ENCODE measurements around the gene EPHA3. TPM values are rescaled to one million over a fixed set of nuclear protein-coding genes. Genes with fewer than 3 reads are reported as not detected.

The EPHA3 gene
- total RNA-seq, 1 donor from 2014 or later = 5.0 TPM

DNA sequence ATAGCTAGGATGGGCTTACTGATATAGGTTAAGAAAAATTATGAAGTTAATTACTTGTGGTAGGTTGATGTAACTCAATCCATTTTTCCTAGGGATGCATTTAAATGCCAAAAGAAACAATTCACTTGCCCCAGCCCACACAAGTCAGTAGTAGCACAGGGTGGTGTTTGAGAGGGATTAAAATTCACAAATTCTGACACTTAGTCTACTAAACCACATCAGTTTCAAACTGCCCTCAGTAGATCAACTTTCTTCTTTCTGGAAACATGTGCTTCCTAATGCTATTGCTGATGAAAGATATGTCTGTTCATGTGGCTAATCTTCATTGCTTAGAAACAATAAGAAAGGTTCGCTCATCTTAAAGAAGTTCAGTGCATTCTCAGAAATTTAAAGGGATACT, 160.6 kb downstream of the EPHA3 start:
- no peak overlapping the region for H2AFZ ChIP-seq (ENCODE audit: low read depth, low read length)
- H3K27me3 ChIP-seq (ENCODE audit: insufficient read depth, low read length) = no peaks in the 10 kb centered on the region
- Mint-ChIP-seq H3K9me3 (ENCODE audit: unreplicated experiment) (no peaks in the 10 kb centered on the region), H3K27me3 (ENCODE audit: low read depth, unreplicated experiment) (no peaks in the 10 kb centered on the region), H3K4me3 (ENCODE audit: unreplicated experiment) (no peak overlapping the region), H3K27ac (ENCODE audit: unreplicated experiment) (no peak overlapping the region), H3K36me3 (ENCODE audit: low read depth, unreplicated experiment) (no peaks in the 10 kb centered on the region), H3K4me1 (ENCODE audit: low read depth, unreplicated experiment) (no peaks in the 10 kb centered on the region)
- DNase-seq (ENCODE audit: low read depth) = peak; percentile 14
- H3K4me1 ChIP-seq (ENCODE audit: insufficient read depth, low read length) = no peaks in the 10 kb centered on the region
- no peaks in the 10 kb centered on the region for H4K20me1 ChIP-seq (ENCODE audit: insufficient read depth, low read length)
- H3K27ac ChIP-seq (ENCODE audit: low read depth, low read length) = no peak overlapping the region
- no peaks in the 10 kb centered on the region for H3K79me2 ChIP-seq (ENCODE audit: insufficient read depth, low read length)
- H3K36me3 ChIP-seq (ENCODE audit: insufficient read depth, low read length) = no peaks in the 10 kb centered on the region
- H3K9ac ChIP-seq (ENCODE audit: low read length) = no peak overlapping the region
- no peak overlapping the region for H3K4me2 ChIP-seq (ENCODE audit: low read length)
- no peak overlapping the region for H3K4me3 ChIP-seq (ENCODE audit: insufficient read depth, low read depth, low read length)
- no peaks in the 10 kb centered on the region for H3K9me3 ChIP-seq (ENCODE audit: insufficient read depth, low read depth, low read length)
- FAIRE-seq = no peak
- TF ChIP-seq EZH2 (IDR thresholded peaks at IDR 0.05; ENCODE audit: insufficient read depth, low read length) = no peak
- TF ChIP-seq, protein P1, sequence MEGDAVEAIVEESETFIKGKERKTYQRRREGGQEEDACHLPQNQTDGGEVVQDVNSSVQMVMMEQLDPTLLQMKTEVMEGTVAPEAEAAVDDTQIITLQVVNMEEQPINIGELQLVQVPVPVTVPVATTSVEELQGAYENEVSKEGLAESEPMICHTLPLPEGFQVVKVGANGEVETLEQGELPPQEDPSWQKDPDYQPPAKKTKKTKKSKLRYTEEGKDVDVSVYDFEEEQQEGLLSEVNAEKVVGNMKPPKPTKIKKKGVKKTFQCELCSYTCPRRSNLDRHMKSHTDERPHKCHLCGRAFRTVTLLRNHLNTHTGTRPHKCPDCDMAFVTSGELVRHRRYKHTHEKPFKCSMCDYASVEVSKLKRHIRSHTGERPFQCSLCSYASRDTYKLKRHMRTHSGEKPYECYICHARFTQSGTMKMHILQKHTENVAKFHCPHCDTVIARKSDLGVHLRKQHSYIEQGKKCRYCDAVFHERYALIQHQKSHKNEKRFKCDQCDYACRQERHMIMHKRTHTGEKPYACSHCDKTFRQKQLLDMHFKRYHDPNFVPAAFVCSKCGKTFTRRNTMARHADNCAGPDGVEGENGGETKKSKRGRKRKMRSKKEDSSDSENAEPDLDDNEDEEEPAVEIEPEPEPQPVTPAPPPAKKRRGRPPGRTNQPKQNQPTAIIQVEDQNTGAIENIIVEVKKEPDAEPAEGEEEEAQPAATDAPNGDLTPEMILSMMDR (IDR thresholded peaks at IDR 0.05; ENCODE audit: insufficient read depth, low read depth, low read length) = no peak

DNA sequence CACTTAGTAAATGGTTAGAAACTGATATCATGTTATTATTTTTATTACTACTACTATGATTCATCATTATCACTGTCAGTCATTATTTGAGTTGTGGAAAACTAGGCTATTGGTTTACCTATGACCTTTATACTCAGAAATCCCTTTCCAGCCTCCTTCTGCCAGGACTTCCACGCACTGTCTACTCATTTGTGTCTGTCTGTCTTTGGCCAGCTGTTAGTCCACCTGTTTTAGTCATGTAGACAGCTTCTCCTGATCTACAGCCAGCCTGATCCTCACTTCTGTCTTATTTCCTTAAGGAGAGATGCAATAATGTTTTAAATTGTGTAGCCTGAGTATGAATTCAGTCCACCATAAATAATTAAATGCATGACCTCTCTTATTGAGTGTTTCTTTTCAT, 162.8 kb downstream of the EPHA3 start:
- no peaks in the 10 kb centered on the region for H3K4me1 ChIP-seq (ENCODE audit: insufficient read depth, low read length)
- FAIRE-seq (no peak), DNase-seq (ENCODE audit: low read depth) (no peak)
- H3K4me1 Mint-ChIP-seq (ENCODE audit: low read depth, unreplicated experiment) = no peaks in the 10 kb centered on the region
- no peak overlapping the region for H3K4me2 ChIP-seq (ENCODE audit: low read length)
- no peaks in the 10 kb centered on the region for H3K27me3 ChIP-seq (ENCODE audit: insufficient read depth, low read length)
- no peak overlapping the region for H2AFZ ChIP-seq (ENCODE audit: low read depth, low read length)
- H3K79me2 ChIP-seq (ENCODE audit: insufficient read depth, low read length) = no peaks in the 10 kb centered on the region
- no peak overlapping the region for H3K27ac ChIP-seq (ENCODE audit: low read depth, low read length)
- H3K9me3 Mint-ChIP-seq (ENCODE audit: unreplicated experiment) = no peaks in the 10 kb centered on the region
- no peaks in the 10 kb centered on the region for H3K36me3 ChIP-seq (ENCODE audit: insufficient read depth, low read length)
- H3K27me3 Mint-ChIP-seq (ENCODE audit: low read depth, unreplicated experiment) = no peaks in the 10 kb centered on the region
- no peaks in the 10 kb centered on the region for H4K20me1 ChIP-seq (ENCODE audit: insufficient read depth, low read length)
- no peak overlapping the region for H3K4me3 Mint-ChIP-seq (ENCODE audit: unreplicated experiment)
- no peak overlapping the region for H3K4me3 ChIP-seq (ENCODE audit: insufficient read depth, low read depth, low read length)
- H3K9me3 ChIP-seq (ENCODE audit: insufficient read depth, low read depth, low read length) = no peaks in the 10 kb centered on the region
- no peak overlapping the region for H3K9ac ChIP-seq (ENCODE audit: low read length)
- TF ChIP-seq, protein P1 (IDR thresholded peaks at IDR 0.05; ENCODE audit: insufficient read depth, low read depth, low read length) = no peak
- no peak for TF ChIP-seq EZH2 (IDR thresholded peaks at IDR 0.05; ENCODE audit: insufficient read depth, low read length)
- H3K27ac Mint-ChIP-seq (ENCODE audit: unreplicated experiment) = no peak overlapping the region
- H3K36me3 Mint-ChIP-seq (ENCODE audit: low read depth, unreplicated experiment) = no peaks in the 10 kb centered on the region

- Histone ChIP-seq H3K4me1 (ENCODE audit: insufficient read depth, low read length) (no peaks in the 10 kb centered on the region), H2AFZ (ENCODE audit: low read depth, low read length) (no peak overlapping the region), H3K27ac (ENCODE audit: low read depth, low read length) (no peak overlapping the region), H4K20me1 (ENCODE audit: insufficient read depth, low read length) (no peaks in the 10 kb centered on the region), H3K9me3 (ENCODE audit: insufficient read depth, low read depth, low read length) (no peaks in the 10 kb centered on the region), H3K79me2 (ENCODE audit: insufficient read depth, low read length) (no peaks in the 10 kb centered on the region), H3K9ac (ENCODE audit: low read length) (no peak overlapping the region), H3K27me3 (ENCODE audit: insufficient read depth, low read length) (no peaks in the 10 kb centered on the region), H3K4me3 (ENCODE audit: insufficient read depth, low read depth, low read length) (no peak overlapping the region), H3K36me3 (ENCODE audit: insufficient read depth, low read length) (no peaks in the 10 kb centered on the region), H3K4me2 (ENCODE audit: low read length) (no peak overlapping the region)
- no peak for DNase-seq (ENCODE audit: low read depth)
- no peak for FAIRE-seq
- TF ChIP-seq EZH2 (IDR thresholded peaks at IDR 0.05; ENCODE audit: insufficient read depth, low read length) = no peak
- Mint-ChIP-seq H3K4me3 (ENCODE audit: unreplicated experiment) (no peak overlapping the region), H3K36me3 (ENCODE audit: low read depth, unreplicated experiment) (no peaks in the 10 kb centered on the region), H3K27me3 (ENCODE audit: low read depth, unreplicated experiment) (no peaks in the 10 kb centered on the region), H3K27ac (ENCODE audit: unreplicated experiment) (no peak overlapping the region), H3K9me3 (ENCODE audit: unreplicated experiment) (no peaks in the 10 kb centered on the region), H3K4me1 (ENCODE audit: low read depth, unreplicated experiment) (peaks cover 3% of the 10 kb centered on the region)
Measured at GRCh38 chr3:89275001-89275400, 167.6 kb downstream of the EPHA3 start.

Measured in astrocyte (in vitro differentiated cells and primary cell).